Coronary artery (tissue), 2 donors: ENCODE results near the gene ANGPTL4.

ENCODE experiments used
- DNase-seq: peaks from one replicate; pipeline ENCODE4 v3.0.0-alpha.2; 2017; ENCODE audit warnings: low spot score
- H3K27ac ChIP-seq, 2 donors: fragments of 200-600 bp; sonication (generic); one replicate each; pipeline ENCODE4 v1.5.1; 2016 to 2019
- H3K4me3 ChIP-seq: fragments of 200-600 bp; sonication (generic); 2 replicates; pipeline ENCODE4 v1.5.1; 2016; ENCODE audit warnings: mild to moderate bottlenecking, moderate library complexity
- TF ChIP-seq, protein P1 (sequence below): fragments of 200-600 bp; sonication (generic); IDR thresholded peaks from one replicate; pipeline ENCODE4 v1.5.1; 2019; ENCODE audit warnings: antibody characterized with exemption

ANGPTL4 gene

DNA sequence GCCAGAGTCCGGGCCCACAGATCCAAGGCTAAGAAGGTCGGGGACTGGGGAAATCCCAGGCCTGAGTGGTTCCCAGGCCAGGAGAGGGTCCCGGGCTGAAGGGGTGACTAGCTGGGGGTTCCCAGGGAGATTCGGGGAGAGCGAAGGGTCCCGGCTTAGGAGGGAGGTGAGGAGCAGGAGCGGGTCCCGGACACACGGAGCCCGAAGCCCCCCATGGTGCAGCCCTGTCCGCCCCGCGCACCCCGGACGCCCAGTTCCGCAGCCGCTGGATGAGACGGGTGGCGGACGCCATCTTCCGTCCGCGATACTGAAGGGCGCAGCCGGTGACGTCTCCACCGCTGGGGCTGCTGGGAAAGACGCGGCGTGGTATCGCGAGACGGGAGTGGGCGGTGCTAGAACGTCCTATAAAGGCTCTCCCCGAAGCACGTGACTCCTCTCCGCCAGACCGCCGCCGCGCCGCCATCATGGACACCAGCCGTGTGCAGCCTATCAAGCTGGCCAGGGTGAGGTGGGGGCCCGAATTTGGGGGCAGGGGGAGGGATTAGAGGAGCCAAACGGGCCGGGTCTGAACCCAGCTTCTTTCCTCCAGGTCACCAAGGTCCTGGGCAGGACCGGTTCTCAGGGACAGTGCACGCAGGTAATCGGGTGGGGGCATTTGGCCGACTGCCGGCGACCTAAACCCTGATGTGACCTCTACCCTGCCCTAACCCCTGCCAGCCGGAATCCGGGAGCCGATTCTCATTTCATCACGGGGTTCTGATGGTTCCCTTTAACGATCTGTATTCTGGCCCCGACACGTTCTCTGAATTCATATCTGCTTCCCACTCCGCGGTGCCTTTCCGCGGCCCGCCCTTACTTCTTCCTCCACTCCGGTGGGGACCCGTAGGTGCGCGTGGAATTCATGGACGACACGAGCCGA lies 42.6 kb upstream of the ANGPTL4 start, which contains the start of the genes NDUFA7 and RPS28:
NDUFA7 (minus strand) TSS at position 309 of the 919 bp plus-strand sequence; CDS start at position 292, 17 bp downstream.
RPS28 (plus strand) TSS at position 430 of the 919 bp plus-strand sequence; CDS start at position 465, 35 bp downstream.
- TF ChIP-seq, protein P1, sequence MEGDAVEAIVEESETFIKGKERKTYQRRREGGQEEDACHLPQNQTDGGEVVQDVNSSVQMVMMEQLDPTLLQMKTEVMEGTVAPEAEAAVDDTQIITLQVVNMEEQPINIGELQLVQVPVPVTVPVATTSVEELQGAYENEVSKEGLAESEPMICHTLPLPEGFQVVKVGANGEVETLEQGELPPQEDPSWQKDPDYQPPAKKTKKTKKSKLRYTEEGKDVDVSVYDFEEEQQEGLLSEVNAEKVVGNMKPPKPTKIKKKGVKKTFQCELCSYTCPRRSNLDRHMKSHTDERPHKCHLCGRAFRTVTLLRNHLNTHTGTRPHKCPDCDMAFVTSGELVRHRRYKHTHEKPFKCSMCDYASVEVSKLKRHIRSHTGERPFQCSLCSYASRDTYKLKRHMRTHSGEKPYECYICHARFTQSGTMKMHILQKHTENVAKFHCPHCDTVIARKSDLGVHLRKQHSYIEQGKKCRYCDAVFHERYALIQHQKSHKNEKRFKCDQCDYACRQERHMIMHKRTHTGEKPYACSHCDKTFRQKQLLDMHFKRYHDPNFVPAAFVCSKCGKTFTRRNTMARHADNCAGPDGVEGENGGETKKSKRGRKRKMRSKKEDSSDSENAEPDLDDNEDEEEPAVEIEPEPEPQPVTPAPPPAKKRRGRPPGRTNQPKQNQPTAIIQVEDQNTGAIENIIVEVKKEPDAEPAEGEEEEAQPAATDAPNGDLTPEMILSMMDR = no peak
- Histone ChIP-seq H3K4me3 (peak within 1 kb of the TSS; percentile 90), H3K27ac (peak within 1 kb of the TSS; percentile 94 to 96)
- DNase-seq = peak; percentile 97

DNA sequence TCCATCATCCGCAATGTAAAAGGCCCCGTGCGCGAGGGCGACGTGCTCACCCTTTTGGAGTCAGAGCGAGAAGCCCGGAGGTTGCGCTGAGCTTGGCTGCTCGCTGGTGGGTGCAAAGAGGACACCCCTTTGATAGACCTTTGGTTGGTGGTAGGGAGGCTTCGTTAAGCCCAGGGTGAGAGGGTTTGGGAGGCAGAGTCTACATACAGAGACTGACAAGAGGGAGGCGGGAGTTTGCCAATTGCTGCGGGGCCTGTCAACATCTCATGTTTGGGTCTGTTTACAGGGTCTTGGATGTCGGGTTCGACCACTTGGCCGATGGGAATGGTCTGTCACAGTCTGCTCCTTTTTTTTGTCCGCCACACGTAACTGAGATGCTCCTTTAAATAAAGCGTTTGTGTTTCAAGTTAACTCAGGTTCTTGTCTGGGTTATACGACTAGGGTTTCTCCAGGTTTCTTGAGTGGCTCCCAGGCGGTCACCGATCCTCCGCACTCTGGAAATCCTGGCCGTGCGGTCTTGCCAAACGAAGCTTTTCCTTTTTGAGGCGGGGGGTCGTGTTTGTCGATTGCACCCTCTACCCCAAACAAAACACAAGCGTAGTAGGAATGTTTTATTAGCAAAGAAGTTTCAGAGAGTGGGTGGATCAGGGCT lies 41.8 kb upstream of the ANGPTL4 start:
- DNase-seq = no peak
- H3K27ac ChIP-seq = peak overlapping the region; percentile 94 to 96
- TF ChIP-seq, protein P1 = no peak
- peak overlapping the region; percentile 90 for H3K4me3 ChIP-seq

DNA sequence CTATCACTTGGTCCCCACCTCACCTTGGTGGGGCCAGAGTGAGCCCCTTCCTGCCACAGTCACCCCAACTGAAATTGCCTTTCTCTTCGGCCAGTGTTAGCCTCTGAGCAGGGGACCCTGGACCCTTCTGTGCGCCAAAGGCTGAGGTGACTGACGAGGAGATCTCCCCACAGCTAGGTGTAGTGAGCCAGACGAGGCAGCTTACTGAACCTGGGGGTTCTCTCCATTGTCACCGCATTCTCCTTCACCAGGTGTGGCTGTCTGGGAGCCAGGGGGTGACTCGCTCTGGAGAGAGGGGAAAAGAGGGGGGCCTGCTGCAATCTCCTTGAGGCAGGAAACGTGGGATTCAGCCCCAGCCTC lies 41.3 kb upstream of the ANGPTL4 start:
- TF ChIP-seq, protein P1 = no peak
- H3K27ac ChIP-seq = peak overlapping the region in 1 of 2 donors; percentile 45
- H3K4me3 ChIP-seq = peak overlapping the region; percentile 90

GRCh38 chr19:8323781-8324185 lies 40.2 kb upstream of the ANGPTL4 start:
- DNase-seq = no peak
- Histone ChIP-seq H3K4me3 (no peak overlapping the region), H3K27ac (no peak overlapping the region)
- TF ChIP-seq, protein P1 = no peak

More for the DNA sequence above, 41.3 kb upstream of the ANGPTL4 start:
- DNase-seq = no peak

- Histone ChIP-seq H3K27ac (no peak overlapping the region), H3K4me3 (no peak overlapping the region)
- DNase-seq = no peak
- TF ChIP-seq, protein P1 = no peak
These were observed 39.5 kb upstream of the ANGPTL4 start for GRCh38 chr19:8324186-8325050.

DNA sequence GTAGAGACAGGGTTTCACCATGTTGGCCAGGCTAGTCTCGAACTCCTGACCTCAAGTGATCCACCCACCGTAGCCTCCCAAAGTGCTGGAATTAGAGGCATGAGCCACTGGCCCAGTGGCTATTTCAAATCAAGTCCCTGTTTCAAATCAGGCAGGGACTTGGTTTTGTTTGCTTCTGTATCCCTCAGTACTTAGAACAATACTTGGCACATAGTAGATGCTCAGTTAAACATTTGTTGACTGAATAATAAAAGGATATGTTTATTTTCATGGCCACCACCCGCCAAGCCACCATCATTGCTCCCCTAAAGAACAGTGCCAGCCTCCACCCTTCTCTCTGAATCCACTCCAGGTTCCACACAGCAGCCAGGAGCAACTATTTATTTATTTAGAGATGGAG lies 38.5 kb upstream of the ANGPTL4 start:
- Histone ChIP-seq H3K4me3 (no peak overlapping the region), H3K27ac (no peak overlapping the region)
- TF ChIP-seq, protein P1 = no peak
- DNase-seq = no peak
